ENCODE measurements around the gene OR1Q1. TPM values are rescaled to one million over a fixed set of nuclear protein-coding genes. Genes with fewer than 3 reads are reported as not detected.
"Not testable (repeated sequence)": the region's sequence is repeated elsewhere in the genome, so short reads cannot be mapped to it uniquely, and the experiment has no call there.

Gene OR1Q1
- total and polyA plus RNA-seq, 2 experiments from 2014 or later: not detected

GRCh38 chr9:122580360-122580759 is 34.2 kb upstream of the OR1Q1 start:
- Histone ChIP-seq H3K4me2 (no peak overlapping the region), H3K27ac (ENCODE audit: low read depth) (no peak overlapping the region), H3K4me3 (no peak overlapping the region), H3K36me3 (ENCODE audit: insufficient read depth) (no peaks in the 10 kb centered on the region), H3F3A (replicated peaks; ENCODE audit: low read depth) (no peaks in the 10 kb centered on the region), H2AFZ (no peak overlapping the region), H3K79me2 (replicated peaks; ENCODE audit: insufficient read depth) (no peaks in the 10 kb centered on the region), H3K4me1 (ENCODE audit: insufficient read depth) (no peaks in the 10 kb centered on the region), H3K27me3 (ENCODE audit: insufficient read depth) (no peaks in the 10 kb centered on the region), H4K20me1 (replicated peaks; ENCODE audit: insufficient read depth) (no peaks in the 10 kb centered on the region), H3K9me2 (ENCODE audit: insufficient read depth) (no peaks in the 10 kb centered on the region)
- TF ChIP-seq REST (IDR thresholded peaks at IDR 0.05; ENCODE audit: unreplicated experiment) (no peak), NANOG (IDR thresholded peaks at IDR 0.05; ENCODE audit: borderline replicate concordance) (no peak), ZNF462 (CRISPR knock-in tag; IDR thresholded peaks at IDR 0.05) (no peak), EZH2phosphoT487 (IDR thresholded peaks at IDR 0.05; ENCODE audit: unreplicated experiment) (no peak), ZNF114 (CRISPR knock-in tag; IDR thresholded peaks at IDR 0.05) (no peak), JUNB (IDR thresholded peaks at IDR 0.05; ENCODE audit: unreplicated experiment) (no peak)
- TF ChIP-seq, protein P1, sequence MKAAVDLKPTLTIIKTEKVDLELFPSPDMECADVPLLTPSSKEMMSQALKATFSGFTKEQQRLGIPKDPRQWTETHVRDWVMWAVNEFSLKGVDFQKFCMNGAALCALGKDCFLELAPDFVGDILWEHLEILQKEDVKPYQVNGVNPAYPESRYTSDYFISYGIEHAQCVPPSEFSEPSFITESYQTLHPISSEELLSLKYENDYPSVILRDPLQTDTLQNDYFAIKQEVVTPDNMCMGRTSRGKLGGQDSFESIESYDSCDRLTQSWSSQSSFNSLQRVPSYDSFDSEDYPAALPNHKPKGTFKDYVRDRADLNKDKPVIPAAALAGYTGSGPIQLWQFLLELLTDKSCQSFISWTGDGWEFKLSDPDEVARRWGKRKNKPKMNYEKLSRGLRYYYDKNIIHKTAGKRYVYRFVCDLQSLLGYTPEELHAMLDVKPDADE (IDR thresholded peaks at IDR 0.05): no peak
- TF ChIP-seq, protein P2, sequence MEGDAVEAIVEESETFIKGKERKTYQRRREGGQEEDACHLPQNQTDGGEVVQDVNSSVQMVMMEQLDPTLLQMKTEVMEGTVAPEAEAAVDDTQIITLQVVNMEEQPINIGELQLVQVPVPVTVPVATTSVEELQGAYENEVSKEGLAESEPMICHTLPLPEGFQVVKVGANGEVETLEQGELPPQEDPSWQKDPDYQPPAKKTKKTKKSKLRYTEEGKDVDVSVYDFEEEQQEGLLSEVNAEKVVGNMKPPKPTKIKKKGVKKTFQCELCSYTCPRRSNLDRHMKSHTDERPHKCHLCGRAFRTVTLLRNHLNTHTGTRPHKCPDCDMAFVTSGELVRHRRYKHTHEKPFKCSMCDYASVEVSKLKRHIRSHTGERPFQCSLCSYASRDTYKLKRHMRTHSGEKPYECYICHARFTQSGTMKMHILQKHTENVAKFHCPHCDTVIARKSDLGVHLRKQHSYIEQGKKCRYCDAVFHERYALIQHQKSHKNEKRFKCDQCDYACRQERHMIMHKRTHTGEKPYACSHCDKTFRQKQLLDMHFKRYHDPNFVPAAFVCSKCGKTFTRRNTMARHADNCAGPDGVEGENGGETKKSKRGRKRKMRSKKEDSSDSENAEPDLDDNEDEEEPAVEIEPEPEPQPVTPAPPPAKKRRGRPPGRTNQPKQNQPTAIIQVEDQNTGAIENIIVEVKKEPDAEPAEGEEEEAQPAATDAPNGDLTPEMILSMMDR (conservative IDR thresholded peaks at IDR 0.05; ENCODE audit: low read depth in 2 of 2): no peak
- peaks cover 4% of the 10 kb centered on the region; the same call in 2 of the 3 replicates for H3K36me3 Mint-ChIP-seq (ENCODE audit: low read depth)
- peaks cover 74% of the 10 kb centered on the region for H3K9me3 Mint-ChIP-seq
- H3K4me3 Mint-ChIP-seq: no peak overlapping the region
- DNase-seq (ENCODE audit: low spot score) (no peak), ATAC-seq (no peak)
- no peaks in the 10 kb centered on the region for H3K4me1 Mint-ChIP-seq
- H3K27me3 Mint-ChIP-seq (ENCODE audit: insufficient read depth, low read depth, poor library complexity): no peaks in the 10 kb centered on the region
- H3K27ac Mint-ChIP-seq: no peak overlapping the region

GRCh38 chr9:122583284-122583683 is 31.3 kb upstream of the OR1Q1 start, which contains the start of gene OR1L8:
Gene OR1L8 (minus strand): TSS chr9:122583384. CDS start chr9:122568477, 14,907 bp downstream.
- not testable (repeated sequence) for H3K4me2 ChIP-seq; DNase-seq (ENCODE audit: low spot score); H3F3A ChIP-seq (replicated peaks; ENCODE audit: low read depth); H3K27ac Mint-ChIP-seq; H3K27me3 Mint-ChIP-seq (ENCODE audit: insufficient read depth, low read depth, poor library complexity); H3K4me3 ChIP-seq; H3K36me3 ChIP-seq (ENCODE audit: insufficient read depth); H3K4me1 Mint-ChIP-seq; H3K79me2 ChIP-seq (replicated peaks; ENCODE audit: insufficient read depth); H3K27me3 ChIP-seq (ENCODE audit: insufficient read depth); H3K27ac ChIP-seq (ENCODE audit: low read depth); H4K20me1 ChIP-seq (replicated peaks; ENCODE audit: insufficient read depth); ATAC-seq; H3K9me2 ChIP-seq (ENCODE audit: insufficient read depth); H2AFZ ChIP-seq; H3K36me3 Mint-ChIP-seq (ENCODE audit: low read depth); H3K4me1 ChIP-seq (ENCODE audit: insufficient read depth); H3K4me3 Mint-ChIP-seq
- H3K9me3 Mint-ChIP-seq: peaks cover 69% of the 10 kb centered on the region

Measured in GM23338 (cell line).